Measurements from ENCODE around the gene SLC26A11. TPM values are rescaled to one million over a fixed set of nuclear protein-coding genes. Genes with fewer than 3 reads are reported as not detected.

The SLC26A11 gene
- total RNA-seq, 4 donors from 2014 or later: 13.2 to 24.7 (median 17.0) TPM

DNA sequence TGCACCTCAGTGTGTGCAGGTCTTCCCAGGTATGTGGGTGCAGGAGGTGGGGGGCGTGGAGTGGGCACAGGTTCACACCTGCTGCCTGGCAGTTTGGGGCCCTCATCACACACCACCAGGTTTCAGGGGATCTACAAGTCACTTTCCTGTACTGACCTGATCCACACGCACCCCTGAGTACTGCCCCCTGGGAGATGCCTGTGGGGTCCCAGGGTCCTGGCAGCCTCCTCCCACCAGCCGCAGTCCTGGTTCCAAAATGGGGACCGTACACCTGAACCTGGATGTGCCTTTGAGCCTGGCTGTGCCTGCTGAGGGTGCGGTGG lies 66.4 kb downstream of the SLC26A11 start:
- Histone ChIP-seq H3K9me3 (no peaks in the 10 kb centered on the region), H3K27me3 (no peaks in the 10 kb centered on the region), H3K4me1 (no peaks in the 10 kb centered on the region), H3K36me3 (peaks cover 0 to 35% (median 13%) of the 10 kb centered on the region in 4 donors), H3K4me3 (no peak overlapping the region), H3K27ac (no peak overlapping the region)
- no peak for DNase-seq
- no peak for TF ChIP-seq POLR2A (IDR thresholded peaks at IDR 0.05)
- TF ChIP-seq EP300 (IDR thresholded peaks at IDR 0.05; ENCODE audit: low read depth): no peak
- no peak for TF ChIP-seq POLR2AphosphoS5 (IDR thresholded peaks at IDR 0.05)
- TF ChIP-seq, protein P1, sequence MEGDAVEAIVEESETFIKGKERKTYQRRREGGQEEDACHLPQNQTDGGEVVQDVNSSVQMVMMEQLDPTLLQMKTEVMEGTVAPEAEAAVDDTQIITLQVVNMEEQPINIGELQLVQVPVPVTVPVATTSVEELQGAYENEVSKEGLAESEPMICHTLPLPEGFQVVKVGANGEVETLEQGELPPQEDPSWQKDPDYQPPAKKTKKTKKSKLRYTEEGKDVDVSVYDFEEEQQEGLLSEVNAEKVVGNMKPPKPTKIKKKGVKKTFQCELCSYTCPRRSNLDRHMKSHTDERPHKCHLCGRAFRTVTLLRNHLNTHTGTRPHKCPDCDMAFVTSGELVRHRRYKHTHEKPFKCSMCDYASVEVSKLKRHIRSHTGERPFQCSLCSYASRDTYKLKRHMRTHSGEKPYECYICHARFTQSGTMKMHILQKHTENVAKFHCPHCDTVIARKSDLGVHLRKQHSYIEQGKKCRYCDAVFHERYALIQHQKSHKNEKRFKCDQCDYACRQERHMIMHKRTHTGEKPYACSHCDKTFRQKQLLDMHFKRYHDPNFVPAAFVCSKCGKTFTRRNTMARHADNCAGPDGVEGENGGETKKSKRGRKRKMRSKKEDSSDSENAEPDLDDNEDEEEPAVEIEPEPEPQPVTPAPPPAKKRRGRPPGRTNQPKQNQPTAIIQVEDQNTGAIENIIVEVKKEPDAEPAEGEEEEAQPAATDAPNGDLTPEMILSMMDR (IDR thresholded peaks at IDR 0.05): no peak
- intact Hi-C loops (cut with DNase I; ENCODE audit: low total_unique reads): no loop called here
- in situ Hi-C loops (cut with MboI; ENCODE audit: low pct_ligation_motif_present in 1 of 4, low pct_unique_long_range_greater_than_20kb in 1 of 4, low sequenced_read_pairs in 3 of 4): no loop called here
- 93 to 94% methylated on average over 3 to 4 of the region's 5 CpGs for WGBS, 2 donors (ENCODE audit: low coverage in 1 of 2)

DNA sequence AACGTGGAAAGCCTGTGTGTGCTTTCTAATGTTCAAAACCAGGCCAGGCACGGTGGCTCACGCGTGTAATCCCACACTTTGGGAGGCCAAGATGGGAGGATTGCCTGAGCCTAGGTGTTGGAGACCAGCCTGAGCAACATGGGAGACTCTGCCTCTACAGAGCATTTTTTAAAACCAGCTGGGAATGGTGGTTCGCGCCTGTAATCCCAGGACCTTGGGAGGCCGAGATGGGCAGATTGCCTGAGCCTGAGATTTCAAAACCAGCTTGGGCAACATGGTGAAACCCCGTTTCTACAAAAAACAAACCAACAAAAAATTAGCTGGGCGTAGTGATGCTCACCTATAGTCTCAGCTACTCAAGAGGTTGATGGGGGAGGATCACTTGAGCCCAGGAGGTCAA lies 66.8 kb downstream of the SLC26A11 start:
- intact Hi-C loops (cut with DNase I; ENCODE audit: low total_unique reads) (no loop called here), in situ Hi-C loops (cut with MboI; ENCODE audit: low pct_ligation_motif_present in 1 of 4, low pct_unique_long_range_greater_than_20kb in 1 of 4, low sequenced_read_pairs in 3 of 4) (no loop called here)
- H3K4me3 ChIP-seq: no peak overlapping the region
- DNase-seq: no peak
- H3K36me3 ChIP-seq: peaks cover 0 to 39% (median 15%) of the 10 kb centered on the region in 4 donors
- 60 to 93% methylated on average over 1 to 9 of the region's 9 CpGs for WGBS, 2 donors (ENCODE audit: low coverage in 1 of 2)
- TF ChIP-seq POLR2A (IDR thresholded peaks at IDR 0.05) (no peak), EP300 (IDR thresholded peaks at IDR 0.05; ENCODE audit: low read depth) (no peak)
- no peak overlapping the region for H3K27ac ChIP-seq
- no peaks in the 10 kb centered on the region for H3K4me1 ChIP-seq
- no peaks in the 10 kb centered on the region for H3K9me3 ChIP-seq
- H3K27me3 ChIP-seq: no peaks in the 10 kb centered on the region

DNA sequence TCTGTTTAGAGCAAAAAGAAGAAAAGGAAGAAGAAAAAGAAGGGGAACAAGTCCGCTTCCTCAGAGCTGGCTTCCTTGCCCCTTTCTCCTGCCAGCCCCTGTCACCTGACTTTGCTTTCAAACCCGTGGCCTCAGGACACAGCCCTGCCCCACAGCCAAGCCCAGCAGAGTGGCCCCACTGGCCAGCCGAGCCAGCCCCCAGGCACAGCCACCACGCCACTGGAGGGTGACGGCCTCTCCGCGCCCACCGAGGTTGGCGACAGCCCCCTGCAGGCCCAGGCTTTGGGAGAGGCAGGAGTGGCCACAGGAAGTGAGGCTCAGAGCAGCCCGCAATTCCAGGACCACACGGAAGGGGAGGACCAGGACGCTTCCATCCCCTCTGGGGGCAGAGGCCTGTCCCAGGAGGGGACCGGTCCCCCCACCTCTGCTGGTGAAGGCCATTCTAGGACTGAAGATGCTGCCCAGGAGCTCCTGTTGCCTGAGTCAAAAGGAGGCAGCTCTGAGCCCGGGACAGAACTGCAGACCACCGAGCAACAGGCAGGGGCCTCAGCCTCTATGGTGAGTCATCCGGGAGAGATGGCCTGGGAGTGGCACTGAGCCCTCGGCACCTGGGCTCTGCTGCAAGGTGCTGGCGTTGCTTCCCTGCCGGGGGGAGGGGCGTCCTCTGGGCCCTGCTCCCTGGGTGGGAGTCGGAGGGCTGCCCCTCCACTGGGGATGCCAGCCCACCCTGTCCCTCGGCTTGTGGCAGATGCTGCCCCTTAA lies 67.8 kb downstream of the SLC26A11 start:
- WGBS, 2 donors (ENCODE audit: low coverage in 1 of 2): 86% methylated on average over 21 of the region's 22 CpGs; no CpG with 5 or more reads in 1 of the 2 donors
- H3K9me3 ChIP-seq: no peaks in the 10 kb centered on the region

DNA sequence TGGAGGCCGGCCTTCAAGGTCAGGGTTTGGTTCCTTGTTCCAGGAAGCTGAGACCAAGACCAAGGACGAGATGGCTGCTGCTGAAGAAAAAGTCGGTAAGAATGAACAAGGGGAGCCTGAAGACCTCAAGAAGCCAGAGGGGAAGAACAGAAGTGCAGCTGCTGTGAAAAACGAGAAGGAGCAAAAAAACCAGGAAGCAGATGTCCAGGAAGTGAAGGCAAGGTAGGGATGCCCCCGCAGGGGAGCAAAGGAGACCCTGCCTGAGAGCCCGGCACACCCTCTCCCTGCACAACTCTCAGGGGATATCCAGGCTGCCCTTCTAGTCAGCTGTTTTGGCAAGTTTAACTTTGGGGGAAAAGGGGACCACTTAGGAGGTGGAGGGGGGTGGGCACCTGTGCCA lies 69.4 kb downstream of the SLC26A11 start:
- DNase-seq: no peak
- WGBS, 2 donors (ENCODE audit: low coverage in 1 of 2): 76 to 81% methylated on average over 3 to 6 of the region's 6 CpGs
- H3K4me1 ChIP-seq: no peaks in the 10 kb centered on the region
- no peak overlapping the region for H3K27ac ChIP-seq
- TF ChIP-seq POLR2AphosphoS5 (IDR thresholded peaks at IDR 0.05) (no peak), POLR2A (IDR thresholded peaks at IDR 0.05) (no peak), EP300 (IDR thresholded peaks at IDR 0.05; ENCODE audit: low read depth) (no peak)
- TF ChIP-seq, protein P1 (IDR thresholded peaks at IDR 0.05): no peak
- H3K27me3 ChIP-seq: no peaks in the 10 kb centered on the region
- intact Hi-C loops (cut with DNase I; ENCODE audit: low total_unique reads): no loop called here
- in situ Hi-C loops (cut with MboI; ENCODE audit: low pct_ligation_motif_present in 1 of 4, low pct_unique_long_range_greater_than_20kb in 1 of 4, low sequenced_read_pairs in 3 of 4): no loop called here
- H3K36me3 ChIP-seq: peaks cover 0 to 49% (median 22%) of the 10 kb centered on the region in 4 donors
- no peaks in the 10 kb centered on the region for H3K9me3 ChIP-seq
- H3K4me3 ChIP-seq: no peak overlapping the region

More for the DNA sequence above, 67.8 kb downstream of the SLC26A11 start:
- in situ Hi-C loops (cut with MboI; ENCODE audit: low pct_ligation_motif_present in 1 of 4, low pct_unique_long_range_greater_than_20kb in 1 of 4, low sequenced_read_pairs in 3 of 4): no loop called here
- no peak for DNase-seq
- intact Hi-C loops (cut with DNase I; ENCODE audit: low total_unique reads): no loop called here
- H3K4me1 ChIP-seq: no peaks in the 10 kb centered on the region
- TF ChIP-seq POLR2A (IDR thresholded peaks at IDR 0.05) (no peak), POLR2AphosphoS5 (IDR thresholded peaks at IDR 0.05) (no peak)
- H3K36me3 ChIP-seq: peaks cover 0 to 45% (median 19%) of the 10 kb centered on the region in 4 donors
- peak overlapping the region in 1 of 4 donors; percentile 34 for H3K27ac ChIP-seq
- H3K4me3 ChIP-seq: no peak overlapping the region
- H3K27me3 ChIP-seq: no peaks in the 10 kb centered on the region

DNA sequence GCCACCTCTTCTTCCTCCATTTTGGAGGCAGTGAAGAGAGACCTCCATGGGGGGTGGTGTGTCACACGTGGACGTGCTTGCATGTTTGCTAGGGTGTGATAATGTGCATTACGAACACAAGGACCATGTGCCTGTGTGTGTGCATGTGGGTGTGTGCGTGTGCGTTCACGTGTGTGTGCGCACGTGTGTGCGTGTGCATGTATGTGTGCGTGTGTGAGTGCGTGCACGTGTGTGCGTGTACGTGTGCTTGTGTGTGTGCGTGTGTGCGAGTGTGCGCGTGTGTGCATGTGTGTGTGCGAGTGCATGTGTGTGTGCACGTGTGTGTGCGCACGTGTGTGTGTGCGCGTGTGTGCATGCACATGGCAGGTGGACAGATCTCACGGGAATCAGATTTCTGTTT lies 69.9 kb downstream of the SLC26A11 start:
- DNase-seq: no peak
- 93% methylated on average over 25 of the region's 25 CpGs; no CpG with 5 or more reads in 1 of the 2 donors for WGBS, 2 donors (ENCODE audit: low coverage in 1 of 2)
- H3K27me3 ChIP-seq: no peaks in the 10 kb centered on the region
- intact Hi-C loops (cut with DNase I; ENCODE audit: low total_unique reads): no loop called here
- H3K36me3 ChIP-seq: peaks cover 0 to 54% (median 25%) of the 10 kb centered on the region in 4 donors
- TF ChIP-seq EP300 (IDR thresholded peaks at IDR 0.05; ENCODE audit: low read depth) (no peak), POLR2AphosphoS5 (IDR thresholded peaks at IDR 0.05) (no peak), POLR2A (IDR thresholded peaks at IDR 0.05) (no peak)
- TF ChIP-seq, protein P1 (IDR thresholded peaks at IDR 0.05): no peak
- in situ Hi-C loops (cut with MboI; ENCODE audit: low pct_ligation_motif_present in 1 of 4, low pct_unique_long_range_greater_than_20kb in 1 of 4, low sequenced_read_pairs in 3 of 4): no loop called here
- no peaks in the 10 kb centered on the region for H3K4me1 ChIP-seq
- H3K9me3 ChIP-seq: no peaks in the 10 kb centered on the region
- no peak overlapping the region for H3K27ac ChIP-seq
- no peak overlapping the region for H3K4me3 ChIP-seq

Data from transverse colon (tissue), 4 donors.